Suppressor macrophage treated with lipopolysaccharide for 1 hour (primary cell): ENCODE results near the gene SLC29A3.

Experiments used
- DNase-seq, 3 donors: peaks; one replicate each; pipeline ENCODE4 v3.0.0-alpha.2; 2020 to 2022

The SLC29A3 gene

DNA sequence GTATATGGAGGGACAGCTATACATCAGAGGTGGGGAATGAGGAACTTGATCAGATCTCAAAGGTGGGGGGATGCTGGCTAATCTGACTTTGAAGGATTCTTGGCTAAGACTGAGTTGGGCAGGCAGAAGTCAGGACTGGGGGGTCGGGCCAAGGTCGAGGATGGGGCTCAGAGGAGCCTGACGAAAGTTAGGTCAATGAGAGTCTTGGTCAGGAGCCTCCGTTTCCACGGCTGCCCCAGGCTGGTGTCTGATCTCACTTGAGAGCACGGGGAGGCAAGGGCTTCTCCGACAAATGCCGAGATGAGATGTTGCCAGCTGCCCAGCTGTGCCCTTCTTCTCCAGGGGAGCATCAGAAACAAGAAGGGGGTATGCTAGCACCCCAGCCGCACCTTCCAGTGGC lies 5.7 kb downstream of the SLC29A3 start:
- DNase-seq: no peak

GRCh38 chr10:71325267-71325666 lies 6.2 kb downstream of the SLC29A3 start:
- no peak for DNase-seq

GRCh38 chr10:71326464-71326881 lies 7.4 kb downstream of the SLC29A3 start:
- no peak for DNase-seq

DNA sequence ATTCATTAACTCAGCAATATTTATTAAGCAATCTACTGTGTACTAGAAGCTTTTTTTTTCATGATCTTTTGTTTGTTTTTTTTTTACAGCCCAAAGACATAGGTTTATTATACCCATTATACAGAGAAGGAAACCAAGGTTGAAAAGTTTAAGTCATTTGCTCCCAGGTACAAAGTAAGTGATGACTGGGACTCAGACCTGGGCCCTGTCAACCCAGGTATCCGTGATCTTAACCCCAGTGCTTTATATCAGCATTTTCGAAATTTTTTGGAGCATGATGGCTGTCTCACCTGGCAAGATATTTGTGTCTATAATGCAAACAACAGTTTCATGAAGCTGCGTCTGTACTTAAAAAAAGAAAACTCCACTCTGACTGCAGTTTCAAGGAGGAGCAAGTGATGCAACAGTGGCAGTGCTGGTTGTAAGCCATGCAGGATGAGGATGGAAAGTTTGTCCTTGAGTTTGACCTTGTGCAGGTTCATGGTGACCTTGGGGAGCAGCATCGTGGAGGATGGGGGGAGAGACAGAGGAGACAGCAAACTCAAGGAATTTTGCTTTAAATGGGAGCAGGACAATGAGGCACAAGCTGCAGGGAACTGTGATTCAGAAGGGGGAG lies 11.8 kb downstream of the SLC29A3 start:
- no peak for DNase-seq

DNA sequence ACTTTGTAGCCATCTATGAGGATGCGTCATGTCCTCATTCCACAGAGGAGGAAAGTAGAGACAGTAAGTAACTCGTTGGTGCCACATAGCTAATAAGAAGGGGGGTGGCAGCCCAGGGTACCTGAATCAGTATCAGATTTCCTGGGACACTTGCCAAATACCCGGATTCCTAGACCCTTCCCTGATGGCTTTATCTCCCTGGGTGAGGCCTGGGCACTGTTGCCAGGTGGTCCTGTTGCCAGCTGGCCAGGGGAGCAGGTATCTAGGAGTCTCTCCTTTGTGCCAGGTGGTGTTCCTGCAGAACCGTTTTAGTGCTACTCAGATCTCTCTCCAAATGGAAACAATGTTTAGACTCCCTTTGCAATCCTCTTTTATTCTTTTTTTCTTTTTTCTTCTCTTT lies 12.7 kb downstream of the SLC29A3 start:
- no peak for DNase-seq

GRCh38 chr10:71332466-71332865 lies 13.4 kb downstream of the SLC29A3 start:
- DNase-seq: peak; percentile 30 to 44 (median 39)

DNA sequence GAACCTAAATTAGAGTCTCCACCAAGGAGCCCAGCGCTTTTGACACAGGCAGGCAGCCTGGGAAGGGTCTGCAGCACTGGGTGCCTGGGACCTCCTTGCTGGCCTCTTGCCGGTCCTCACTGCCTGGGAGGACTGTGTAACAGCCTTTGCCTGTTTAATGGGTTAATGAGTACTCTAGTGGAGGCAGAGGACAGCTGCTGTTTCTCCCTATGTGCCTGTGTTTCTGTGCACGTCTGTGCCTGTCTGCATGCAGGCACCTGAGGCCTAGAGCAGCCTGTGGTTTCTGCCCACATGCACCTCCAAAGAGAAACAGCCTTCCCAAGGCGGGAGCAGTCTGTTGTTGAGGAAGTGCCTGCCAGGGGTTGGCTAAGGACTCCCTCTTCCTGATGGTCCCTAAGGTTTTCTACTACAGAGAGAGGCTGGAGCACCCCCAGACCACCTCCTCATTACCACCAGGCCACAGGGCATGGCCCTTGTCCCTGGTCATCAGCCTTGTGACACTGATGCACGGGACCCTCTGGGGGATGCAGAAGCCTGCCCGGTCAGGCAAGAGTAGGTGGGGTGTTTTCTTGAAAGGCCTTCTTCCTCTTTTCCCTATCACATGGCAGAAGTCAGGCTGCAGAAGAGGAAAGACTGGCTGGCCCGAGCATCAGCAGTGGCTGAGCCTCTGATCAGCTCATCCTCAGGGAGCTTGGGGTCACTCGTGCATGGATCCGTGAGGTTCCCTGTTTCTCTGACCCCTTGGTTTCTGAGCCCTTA lies 14.2 kb downstream of the SLC29A3 start:
- peak; percentile 89 to 91 (median 90) for DNase-seq

DNA sequence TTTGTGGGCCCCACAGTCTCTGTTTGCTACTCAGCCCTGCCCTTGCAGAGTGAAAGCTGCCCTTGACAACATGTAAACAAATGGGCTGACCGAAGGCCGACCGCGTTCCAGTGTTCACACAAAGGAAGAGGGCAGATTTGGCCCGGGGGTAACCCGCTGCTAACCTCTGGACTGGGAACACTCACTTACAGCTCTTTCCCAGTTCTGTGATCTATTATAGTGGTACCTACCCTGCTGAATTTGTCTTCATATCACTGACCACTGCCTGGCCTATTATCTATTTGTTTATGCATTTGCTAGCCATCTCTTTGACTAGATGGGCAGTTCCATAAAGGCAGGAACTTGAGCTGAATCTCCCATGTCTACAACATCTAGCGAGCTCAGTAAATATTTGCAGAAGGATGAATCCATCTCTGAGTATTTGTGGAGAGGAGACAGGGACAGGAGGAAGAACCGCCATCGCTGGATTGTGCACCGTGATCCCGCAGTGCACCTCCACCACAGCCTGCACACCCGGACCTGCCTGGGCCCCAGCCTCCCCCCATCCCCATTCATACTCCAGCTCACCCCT lies 15.2 kb downstream of the SLC29A3 start:
- DNase-seq: no peak

- no peak for DNase-seq
Measured at GRCh38 chr10:71335173-71335708, 16.2 kb downstream of the SLC29A3 start.

DNA sequence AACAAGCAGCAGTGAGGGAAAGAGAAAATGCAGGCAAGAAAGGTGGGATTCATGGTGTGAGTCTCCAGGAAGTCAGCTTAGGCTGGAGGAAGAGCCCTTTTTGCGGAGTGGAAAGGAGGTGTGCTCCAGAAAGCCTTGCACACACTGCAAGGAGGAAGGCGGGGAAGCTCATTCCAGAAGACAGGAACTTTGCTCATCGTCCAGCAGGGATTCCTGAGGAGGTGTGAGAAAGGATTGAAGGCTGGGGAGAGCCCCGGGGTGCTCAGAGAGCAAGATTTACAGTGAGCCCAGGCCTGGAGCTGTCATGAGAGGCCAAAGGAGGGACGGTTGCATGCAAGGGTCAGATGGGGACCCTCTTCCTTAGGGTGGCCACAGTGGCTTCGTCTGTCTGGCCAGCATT lies 17.6 kb downstream of the SLC29A3 start:
- no peak for DNase-seq

GRCh38 chr10:71337219-71337701 lies 18.2 kb downstream of the SLC29A3 start:
- DNase-seq: no peak

GRCh38 chr10:71338728-71339495 lies 19.9 kb downstream of the SLC29A3 start:
- DNase-seq: no peak

GRCh38 chr10:71339796-71340589 lies 20.9 kb downstream of the SLC29A3 start:
- DNase-seq: no peak

- DNase-seq: no peak
Measured at GRCh38 chr10:71342573-71343391, 23.7 kb downstream of the SLC29A3 start.

- DNase-seq: peak; percentile 88 to 94 (median 93)
Measured at GRCh38 chr10:71343392-71343773, 24.3 kb downstream of the SLC29A3 start.

DNA sequence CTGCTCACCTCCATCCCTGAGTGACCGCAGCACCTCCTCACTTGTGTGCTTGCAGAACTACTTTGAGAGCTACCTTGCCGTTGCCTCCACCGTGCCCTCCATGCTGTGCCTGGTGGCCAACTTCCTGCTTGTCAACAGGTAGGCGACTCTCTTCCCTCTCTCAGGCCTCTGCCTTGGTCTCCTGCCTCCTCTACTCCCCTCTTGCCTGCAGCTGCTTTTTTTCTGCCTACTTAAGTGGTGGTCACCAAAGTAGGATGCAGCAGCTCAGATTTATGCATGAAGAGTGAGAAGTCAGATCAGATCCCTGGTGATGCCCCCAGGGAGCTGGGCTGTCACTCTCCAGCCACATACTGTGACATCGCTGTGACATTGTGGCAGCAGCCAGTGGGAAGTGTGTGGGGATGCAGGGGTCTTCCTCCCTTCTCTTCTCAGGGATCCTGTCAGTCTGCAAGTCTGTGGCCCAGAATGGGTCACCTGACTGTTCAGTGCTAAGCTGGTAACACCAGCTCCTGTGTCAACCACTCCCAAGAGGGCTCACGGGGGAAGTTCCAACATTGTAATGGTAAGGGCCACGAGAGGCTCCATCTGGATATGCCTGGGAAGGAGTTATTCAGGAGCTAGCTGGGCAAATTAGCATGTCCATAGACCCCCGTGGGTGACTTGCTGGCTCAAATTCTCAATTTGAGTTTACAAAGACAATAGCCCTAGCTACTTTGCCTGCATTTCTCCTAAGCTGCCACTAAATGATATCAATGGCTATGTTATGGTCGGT lies 25.3 kb downstream of the SLC29A3 start:
- DNase-seq: no peak

- peak; percentile 46 to 61 (median 56) for DNase-seq
Measured at GRCh38 chr10:71344993-71345480, 26.0 kb downstream of the SLC29A3 start.

DNA sequence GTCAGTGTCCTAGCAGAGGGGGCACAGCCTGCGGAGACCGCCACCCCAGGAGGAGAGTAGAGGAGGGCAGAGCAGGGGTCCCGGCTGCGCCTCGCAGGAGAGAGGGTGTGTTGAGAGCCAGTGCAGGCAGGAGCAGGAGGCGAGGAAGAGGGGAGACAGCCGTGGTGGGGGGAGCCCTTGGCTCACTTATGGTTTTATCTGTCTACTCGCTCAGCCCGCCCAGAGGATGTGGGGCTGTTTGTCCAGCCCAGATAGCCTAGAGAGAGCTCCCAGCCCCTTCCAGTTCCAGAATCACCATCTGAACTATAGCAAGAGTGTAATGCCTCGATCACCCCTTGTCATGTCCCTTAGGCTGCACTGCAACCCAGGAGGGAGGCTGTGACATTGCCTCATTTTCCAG lies 26.6 kb downstream of the SLC29A3 start:
- DNase-seq: no peak

DNA sequence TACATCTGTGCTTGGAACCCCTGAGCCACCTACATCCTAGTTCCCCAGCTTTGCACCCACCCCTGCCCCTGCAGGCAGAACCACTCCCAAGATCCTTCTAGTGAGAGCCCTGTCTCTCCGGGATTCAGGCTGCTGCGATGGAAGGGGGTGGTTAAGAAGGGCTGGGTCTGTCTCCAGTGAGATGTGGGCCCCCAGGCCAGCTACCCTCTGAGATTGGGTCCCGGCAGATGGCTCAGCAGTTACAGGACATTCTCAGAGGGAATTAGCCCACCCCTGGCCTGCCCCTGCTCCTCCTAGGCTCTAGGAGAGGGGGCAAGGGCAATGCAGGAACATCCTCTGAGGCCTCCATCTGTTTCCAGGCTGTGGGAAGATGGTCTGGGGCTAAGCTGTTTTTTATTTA lies 27.7 kb downstream of the SLC29A3 start:
- DNase-seq: no peak
